ENCODE results near the gene PLEK.

DNA sequence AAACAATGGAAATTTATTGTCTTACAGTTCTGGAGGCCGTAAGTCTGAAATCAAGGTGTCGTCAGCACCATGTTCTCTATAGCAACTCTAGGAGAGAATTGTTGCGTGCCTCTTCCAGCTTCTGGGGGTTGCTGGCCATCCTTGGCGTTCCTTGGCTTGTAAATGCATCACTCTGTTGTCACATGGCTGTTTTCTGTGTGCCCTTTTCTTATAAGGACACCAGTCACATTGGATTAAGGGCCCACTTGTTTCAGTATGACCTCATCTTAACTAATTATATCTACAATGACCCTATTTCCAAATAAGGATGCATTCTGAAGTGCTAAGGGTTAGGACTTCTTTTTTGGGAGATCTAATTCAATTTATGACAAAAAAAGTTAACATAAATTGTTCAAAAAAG, 1.4 kb upstream of the PLEK start:
- TF ChIP-seq, protein P1, sequence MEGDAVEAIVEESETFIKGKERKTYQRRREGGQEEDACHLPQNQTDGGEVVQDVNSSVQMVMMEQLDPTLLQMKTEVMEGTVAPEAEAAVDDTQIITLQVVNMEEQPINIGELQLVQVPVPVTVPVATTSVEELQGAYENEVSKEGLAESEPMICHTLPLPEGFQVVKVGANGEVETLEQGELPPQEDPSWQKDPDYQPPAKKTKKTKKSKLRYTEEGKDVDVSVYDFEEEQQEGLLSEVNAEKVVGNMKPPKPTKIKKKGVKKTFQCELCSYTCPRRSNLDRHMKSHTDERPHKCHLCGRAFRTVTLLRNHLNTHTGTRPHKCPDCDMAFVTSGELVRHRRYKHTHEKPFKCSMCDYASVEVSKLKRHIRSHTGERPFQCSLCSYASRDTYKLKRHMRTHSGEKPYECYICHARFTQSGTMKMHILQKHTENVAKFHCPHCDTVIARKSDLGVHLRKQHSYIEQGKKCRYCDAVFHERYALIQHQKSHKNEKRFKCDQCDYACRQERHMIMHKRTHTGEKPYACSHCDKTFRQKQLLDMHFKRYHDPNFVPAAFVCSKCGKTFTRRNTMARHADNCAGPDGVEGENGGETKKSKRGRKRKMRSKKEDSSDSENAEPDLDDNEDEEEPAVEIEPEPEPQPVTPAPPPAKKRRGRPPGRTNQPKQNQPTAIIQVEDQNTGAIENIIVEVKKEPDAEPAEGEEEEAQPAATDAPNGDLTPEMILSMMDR (IDR thresholded peaks at IDR 0.05; ENCODE audit: extremely low read depth in 1 of 2, insufficient read depth in 1 of 2, low read depth in 1 of 2, low read length in 2 of 2) = no peak
- TF ChIP-seq POLR2AphosphoS5 (IDR thresholded peaks at IDR 0.05; ENCODE audit: insufficient read depth, low read depth, low read length) = no peak
